Breast epithelium (tissue), 4 donors: ENCODE measurements around the gene RERE. TPM values are rescaled to one million over a fixed set of nuclear protein-coding genes. Genes with fewer than 3 reads are reported as not detected.
A peak's percentile ranks its signal among the peaks of the same experiment; 100 is the strongest.
"Not testable (repeated sequence)": the region's sequence is repeated elsewhere in the genome, so short reads cannot be mapped to it uniquely, and the experiment has no call there.

Experiments used
- DNase-seq, 2 donors: peaks; one replicate each; pipeline ENCODE4 v3.0.0-alpha.2; 2019; ENCODE audit warnings: low spot score in 2 of 2
- H3K27ac ChIP-seq, 2 donors: fragments of 200-600 bp; sonication (generic) in 1 of 2; one replicate each; pipeline ENCODE4 v1.5.1; 2016 to 2019; ENCODE audit warnings: mild to moderate bottlenecking in 1 of 2
- H3K27me3 ChIP-seq, 2 donors: fragments of 200-600 bp; sonication (generic) in 1 of 2; one replicate each; pipeline versions ENCODE4 v1.5.1 to v1.6.0; 2017 to 2019; ENCODE audit warnings: control low read depth in 1 of 2, mild to moderate bottlenecking in 1 of 2
- H3K36me3 ChIP-seq: fragments of 200-600 bp; one replicate; pipeline ENCODE4 v1.5.1; 2019
- H3K4me1 ChIP-seq, 2 donors: fragments of 200-600 bp; sonication (generic); one replicate each; pipeline ENCODE4 v1.5.1; 2016 to 2019; ENCODE audit warnings: control low read depth in 1 of 2
- H3K4me3 ChIP-seq, 3 donors: fragments of 200-600 bp; sonication (generic); 1 replicate in 2 of 3; 2 replicates in 1 of 3; pipeline ENCODE4 v1.5.1; 2016 to 2019; ENCODE audit warnings: mild to moderate bottlenecking in 3 of 3, moderate library complexity in 2 of 3
- H3K9me3 ChIP-seq, 2 donors: fragments of 200-600 bp; sonication (generic) in 1 of 2; one replicate each; pipeline ENCODE4 v1.5.1; 2016 to 2019; ENCODE audit warnings: control low read depth in 1 of 2
- POLR2A ChIP-seq: fragments of 450-650 bp; IDR thresholded peaks from one replicate; pipeline ENCODE4 v1.6.1; 2016; ENCODE audit warnings: antibody characterized with exemption, mild to moderate bottlenecking, moderate library complexity
- POLR2AphosphoS5 ChIP-seq, 3 donors: sonication (generic); formaldehyde crosslinking; IDR thresholded peaks; one replicate each; pipeline ENCODE4 v1.6.1; 2017; ENCODE audit warnings: antibody characterized with exemption in 3 of 3
- intact Hi-C: fragments of 100-400 bp; cut with DNase I; formaldehyde crosslinking; loops from one replicate; pipeline ENCODE4 v1.15.1; 2023; ENCODE audit warnings: low total_unique reads
- total RNA-seq, 3 donors: library from RNA; depleted of rRNA; stranded (reverse); fragments of >200 nt; gene quantifications; one replicate each; pipeline ENCODE4 v1.1.0, GENCODE V29; 2016
- TF ChIP-seq, protein P1 (sequence below), 3 donors: fragments of 450-650 bp; IDR thresholded peaks; one replicate each; pipeline ENCODE4 v1.5.1; 2016 to 2017; ENCODE audit warnings: antibody characterized with exemption in 3 of 3, mild to moderate bottlenecking in 3 of 3, moderate library complexity in 3 of 3

Gene RERE
- total RNA-seq, 3 donors from 2014 or later = 65.8 to 166 (median 123) TPM

DNA sequence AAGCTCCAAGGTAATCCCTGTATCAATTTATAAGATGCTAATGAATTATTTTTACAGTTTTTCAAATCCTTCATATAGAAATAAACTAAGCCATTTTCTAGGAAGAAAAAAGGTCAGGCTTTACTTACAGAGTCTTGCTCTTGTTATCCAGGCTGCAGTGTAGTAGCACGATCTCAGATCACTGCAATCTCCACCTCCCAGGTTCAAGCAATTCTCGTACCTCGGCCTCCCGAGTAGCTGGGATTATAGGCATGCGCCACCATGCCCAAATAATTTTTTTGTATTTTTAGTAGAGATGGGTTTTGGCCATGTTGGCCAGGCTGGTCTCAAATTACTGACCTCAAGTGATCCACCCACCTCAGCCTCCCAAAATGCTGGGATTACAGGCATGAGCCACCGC lies 27.0 kb downstream of the RERE start:
- Histone ChIP-seq H3K4me3 (no peak overlapping the region), H3K4me1 (peaks cover 0 to 3% of the 10 kb centered on the region in 2 donors), H3K27ac (peak overlapping the region in 1 of 2 donors; percentile 74), H3K27me3 (no peaks in the 10 kb centered on the region), H3K36me3 (no peaks in the 10 kb centered on the region), H3K9me3 (no peaks in the 10 kb centered on the region)
- TF ChIP-seq POLR2A = no peak
- TF ChIP-seq, protein P1, sequence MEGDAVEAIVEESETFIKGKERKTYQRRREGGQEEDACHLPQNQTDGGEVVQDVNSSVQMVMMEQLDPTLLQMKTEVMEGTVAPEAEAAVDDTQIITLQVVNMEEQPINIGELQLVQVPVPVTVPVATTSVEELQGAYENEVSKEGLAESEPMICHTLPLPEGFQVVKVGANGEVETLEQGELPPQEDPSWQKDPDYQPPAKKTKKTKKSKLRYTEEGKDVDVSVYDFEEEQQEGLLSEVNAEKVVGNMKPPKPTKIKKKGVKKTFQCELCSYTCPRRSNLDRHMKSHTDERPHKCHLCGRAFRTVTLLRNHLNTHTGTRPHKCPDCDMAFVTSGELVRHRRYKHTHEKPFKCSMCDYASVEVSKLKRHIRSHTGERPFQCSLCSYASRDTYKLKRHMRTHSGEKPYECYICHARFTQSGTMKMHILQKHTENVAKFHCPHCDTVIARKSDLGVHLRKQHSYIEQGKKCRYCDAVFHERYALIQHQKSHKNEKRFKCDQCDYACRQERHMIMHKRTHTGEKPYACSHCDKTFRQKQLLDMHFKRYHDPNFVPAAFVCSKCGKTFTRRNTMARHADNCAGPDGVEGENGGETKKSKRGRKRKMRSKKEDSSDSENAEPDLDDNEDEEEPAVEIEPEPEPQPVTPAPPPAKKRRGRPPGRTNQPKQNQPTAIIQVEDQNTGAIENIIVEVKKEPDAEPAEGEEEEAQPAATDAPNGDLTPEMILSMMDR (IDR thresholded peaks at IDR 0.05) = no peak
- no peak for TF ChIP-seq POLR2AphosphoS5 (IDR thresholded peaks at IDR 0.05)
- intact Hi-C loops = no loop called here
- no peak for DNase-seq

DNA sequence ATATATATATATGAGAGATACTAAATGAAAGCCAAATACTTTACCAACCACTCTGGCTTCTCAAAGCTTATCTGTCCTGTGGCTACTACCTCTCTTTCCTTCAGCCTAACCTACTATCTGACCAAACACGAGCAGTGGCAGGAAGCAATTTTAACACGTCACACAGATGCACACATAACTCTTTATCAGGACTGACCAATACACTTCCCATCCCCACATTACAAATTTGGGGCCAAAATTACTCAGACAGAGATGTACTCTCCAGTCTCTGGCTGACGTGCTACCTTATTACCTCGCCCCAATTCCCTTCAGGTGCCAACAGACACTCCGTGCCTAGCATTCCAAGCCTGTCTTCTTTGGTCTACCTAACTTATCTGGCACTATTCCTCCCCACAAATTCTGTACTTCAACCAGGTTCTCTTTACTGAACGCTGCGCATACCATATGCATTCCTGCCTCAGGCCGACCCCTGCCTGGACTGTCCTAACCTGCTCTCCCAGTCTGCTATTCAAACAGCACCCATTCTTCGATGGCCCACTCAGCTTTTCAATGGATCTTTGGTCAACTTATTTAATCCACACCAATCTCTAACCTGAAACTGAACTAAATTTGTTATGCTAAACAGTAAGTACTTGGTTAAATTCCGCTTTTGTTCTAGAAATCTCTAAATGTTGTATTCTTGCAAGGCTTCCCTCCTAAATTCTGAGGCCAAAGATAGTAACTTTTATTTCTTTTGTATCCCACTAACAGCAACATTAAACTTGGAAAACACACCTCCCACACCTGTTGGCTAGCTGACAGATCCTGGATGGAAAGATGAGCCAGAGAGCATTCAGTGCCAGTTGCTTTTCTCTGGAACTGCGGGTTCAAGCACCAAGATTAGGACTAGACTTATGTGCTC lies 27.9 kb downstream of the RERE start:
- TF ChIP-seq, protein P1 (IDR thresholded peaks at IDR 0.05) = no peak
- peak in 2 of 3 donors; percentile 32 to 54 for TF ChIP-seq POLR2AphosphoS5 (IDR thresholded peaks at IDR 0.05)
- no peak for TF ChIP-seq POLR2A
- Histone ChIP-seq H3K4me1 (peaks cover 0 to 3% of the 10 kb centered on the region in 2 donors), H3K36me3 (no peaks in the 10 kb centered on the region), H3K4me3 (no peak overlapping the region), H3K27me3 (no peaks in the 10 kb centered on the region), H3K27ac (peak overlapping the region; percentile 74 to 75), H3K9me3 (no peaks in the 10 kb centered on the region)
- peak; percentile 65 to 70 for DNase-seq
- intact Hi-C loops = no loop called here

DNA sequence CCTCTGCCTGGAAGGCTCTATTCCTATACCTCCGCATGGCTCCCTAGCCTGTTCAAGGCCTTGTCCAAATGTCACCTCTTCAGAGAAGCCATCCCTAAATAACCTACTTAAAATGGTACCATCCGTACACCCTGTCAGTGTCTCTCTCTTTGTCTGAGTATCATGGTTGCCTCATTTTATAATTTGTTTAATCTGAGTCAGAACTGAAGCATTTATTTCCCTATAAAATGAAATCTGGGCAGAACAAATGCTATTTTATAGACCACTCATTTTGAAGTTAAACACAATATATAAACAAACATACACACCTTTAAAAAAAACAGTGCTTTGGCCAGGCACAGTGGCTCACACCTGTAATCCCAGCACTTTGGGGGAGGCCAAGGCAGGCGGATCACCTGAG lies 30.2 kb downstream of the RERE start:
- H3K27me3 ChIP-seq = no peaks in the 10 kb centered on the region
- no peak overlapping the region for H3K27ac ChIP-seq
- peaks cover 0 to 3% of the 10 kb centered on the region in 2 donors for H3K4me1 ChIP-seq
- H3K36me3 ChIP-seq = no peaks in the 10 kb centered on the region
- H3K9me3 ChIP-seq = no peaks in the 10 kb centered on the region
- no peak for DNase-seq
- H3K4me3 ChIP-seq = no peak overlapping the region
- intact Hi-C loops = no loop called here
- TF ChIP-seq POLR2AphosphoS5 (IDR thresholded peaks at IDR 0.05) (no peak), POLR2A (no peak)
- TF ChIP-seq, protein P1 (IDR thresholded peaks at IDR 0.05) = no peak

DNA sequence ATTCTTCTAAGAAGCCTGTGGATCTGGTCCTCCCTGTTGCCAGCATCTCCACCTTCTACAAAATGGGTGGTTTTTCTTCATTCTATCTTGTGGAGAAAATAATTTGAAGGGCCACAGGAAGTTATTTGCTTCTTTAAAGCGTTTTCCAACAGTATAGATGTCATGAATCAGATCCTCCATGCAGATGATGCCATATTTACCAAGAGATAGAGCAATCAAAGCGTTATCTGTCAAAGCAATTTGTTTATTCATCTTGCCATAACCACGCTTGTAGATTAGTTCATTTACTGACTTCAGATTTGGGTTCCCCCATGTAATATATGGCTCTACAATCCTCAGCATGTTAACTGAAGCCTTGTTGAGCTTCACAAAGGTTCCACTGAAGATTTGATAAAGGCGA lies 31.2 kb downstream of the RERE start:
- intact Hi-C loops, H3K4me1 ChIP-seq: not testable (repeated sequence)

DNA sequence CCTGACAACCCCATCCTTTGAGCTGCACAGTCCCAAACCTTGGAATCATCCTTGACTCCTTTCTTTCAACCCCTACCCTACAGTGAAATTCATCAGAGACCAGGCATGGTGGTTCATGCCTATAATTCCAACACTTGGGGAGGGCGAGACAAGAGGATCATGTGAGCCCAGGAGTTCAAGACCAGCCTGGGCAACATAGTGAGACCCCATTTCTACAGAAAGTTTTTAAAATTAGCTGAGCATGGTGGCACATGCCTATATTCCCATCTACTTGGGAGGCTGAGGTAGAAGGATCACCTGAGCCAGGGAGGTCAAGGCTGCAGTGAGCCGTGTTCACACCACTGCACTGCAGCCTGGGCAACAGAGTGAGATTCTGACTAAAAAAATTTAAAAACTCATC lies 34.5 kb downstream of the RERE start:
- Histone ChIP-seq H3K27me3 (no peaks in the 10 kb centered on the region), H3K9me3 (no peaks in the 10 kb centered on the region), H3K36me3 (no peaks in the 10 kb centered on the region), H3K27ac (no peak overlapping the region), H3K4me1 (no peaks in the 10 kb centered on the region), H3K4me3 (no peak overlapping the region)
- TF ChIP-seq, protein P1 (IDR thresholded peaks at IDR 0.05) = no peak
- TF ChIP-seq POLR2AphosphoS5 (IDR thresholded peaks at IDR 0.05) (no peak), POLR2A (no peak)
- intact Hi-C loops = no loop called here
- DNase-seq = no peak

More for the DNA sequence above, 31.2 kb downstream of the RERE start:
- H3K27me3 ChIP-seq, DNase-seq, H3K27ac ChIP-seq, H3K36me3 ChIP-seq, H3K4me3 ChIP-seq, H3K9me3 ChIP-seq: not testable (repeated sequence)
